IMR-90 (cell line): ENCODE measurements around the gene VWA8. TPM values are rescaled to one million over a fixed set of nuclear protein-coding genes. Genes with fewer than 3 reads are reported as not detected.

ENCODE experiments used
- ATAC-seq: fragments of 200-7000 bp; cut with Tn5 transposase; 2 replicates; pipeline ENCODE4 v1.9.1; 2020; ENCODE audit warnings: low read depth, mild to moderate bottlenecking, moderate library complexity
- BruUV-seq: library from RNA; stranded (reverse); fragments of 400-500 nt; replicated peaks from 2 replicates; lab custom pipeline; 2021; lab: Mats Ljungman, UMichigan
- CTCF ChIA-PET: fragments of 300-600 bp; formaldehyde crosslinking; extraction: SDS; loops from one replicate; lab custom pipeline; 2021; ENCODE audit warnings: antibody characterized with exemption; lab: Yijun Ruan, JAX
- POLR2A ChIA-PET: fragments of 300-600 bp; sonication (Branson Sonifier 250); formaldehyde crosslinking; loops from one replicate; lab custom pipeline; 2022; ENCODE audit warnings: antibody characterized with exemption; ENCODE audit not compliant: unreplicated experiment; lab: Charles Lee
- DNase-seq: peaks from one replicate; pipeline ENCODE4 v3.0.0; 2013
- H2AFZ ChIP-seq: replicated peaks from 2 replicates; pipeline ENCODE3; 2013; ENCODE audit warnings: low read length, mild to moderate bottlenecking; ENCODE audit not compliant: poor library complexity
- H2AK5ac ChIP-seq: 2 replicates; pipeline ENCODE4 v1.6.1; 2013; ENCODE audit warnings: low read depth, low read length, inconsistent platforms
- H2AK9ac ChIP-seq: replicated peaks from 2 replicates; pipeline ENCODE3; 2013; ENCODE audit warnings: mild to moderate bottlenecking, low read depth, low read length, moderate library complexity; ENCODE audit not compliant: poor library complexity
- H2BK120ac ChIP-seq: 2 replicates; pipeline ENCODE4 v1.6.1; 2013; ENCODE audit warnings: low read depth, low read length, inconsistent platforms
- H2BK15ac ChIP-seq: 3 replicates; pipeline ENCODE4 v1.6.1; 2013; ENCODE audit warnings: low read depth, low read length, inconsistent platforms
- H2BK20ac ChIP-seq: 2 replicates; pipeline ENCODE4 v1.6.1; 2013; ENCODE audit warnings: low read depth, mild to moderate bottlenecking, inconsistent platforms, low read length, moderate library complexity
- H2BK5ac ChIP-seq: 2 replicates; pipeline ENCODE4 v1.6.1; 2013; ENCODE audit warnings: mild to moderate bottlenecking, low read depth, low read length, inconsistent platforms; ENCODE audit not compliant: poor library complexity, severe bottlenecking
- H3K14ac ChIP-seq: replicated peaks from 2 replicates; pipeline ENCODE4 v1.6.1; 2013; ENCODE audit warnings: low read depth, low read length, inconsistent platforms
- H3K18ac ChIP-seq: 2 replicates; pipeline ENCODE4 v1.6.1; 2013; ENCODE audit warnings: low read depth, low read length, control low read depth
- H3K23ac ChIP-seq: 2 replicates; pipeline ENCODE4 v1.6.1; 2013; ENCODE audit warnings: low read depth, low read length, inconsistent platforms
- H3K27ac ChIP-seq: 2 replicates; pipeline ENCODE4 v1.5.1; 2013; ENCODE audit warnings: mild to moderate bottlenecking, control low read depth, low read length; ENCODE audit not compliant: insufficient read depth
- H3K27me3 ChIP-seq: 2 replicates; pipeline ENCODE4 v1.6.1; 2013; ENCODE audit warnings: low read length; ENCODE audit not compliant: control insufficient read depth, insufficient read depth
- H3K36me3 ChIP-seq: 2 replicates; pipeline ENCODE4 v1.6.1; 2013; ENCODE audit warnings: low read length, mixed read lengths; ENCODE audit not compliant: control insufficient read depth, insufficient read depth
- H3K4ac ChIP-seq: 2 replicates; pipeline ENCODE4 v1.6.1; 2013; ENCODE audit warnings: low read depth, low read length, inconsistent platforms
- H3K4me1 ChIP-seq: 2 replicates; pipeline ENCODE4 v1.6.1; 2013; ENCODE audit warnings: low read length, mixed read lengths; ENCODE audit not compliant: control insufficient read depth, insufficient read depth
- H3K4me2 ChIP-seq: 2 replicates; pipeline ENCODE4 v1.6.1; 2013; ENCODE audit warnings: low read depth, mild to moderate bottlenecking, control low read depth, low read length, moderate library complexity
- H3K4me3 ChIP-seq: 2 replicates; pipeline ENCODE4 v1.5.1; 2013; ENCODE audit warnings: low read depth, mild to moderate bottlenecking, control low read depth, low read length, moderate library complexity; ENCODE audit not compliant: insufficient read depth
- H3K56ac ChIP-seq: 2 replicates; pipeline ENCODE4 v1.6.1; 2013; ENCODE audit warnings: low read length, inconsistent platforms; ENCODE audit not compliant: insufficient read depth; ENCODE audit errors: extremely low read depth
- H3K79me1 ChIP-seq, 2 experiments: 2 replicates each; pipeline ENCODE4 v1.6.1; 2013; ENCODE audit warnings: low read length in 2 of 2, inconsistent platforms in 1 of 2, low read depth in 1 of 2
- H3K9ac ChIP-seq: 2 replicates; pipeline ENCODE4 v1.6.1; 2013; ENCODE audit warnings: low read depth, low read length, control low read depth
- H3K9me1 ChIP-seq: 2 replicates; pipeline ENCODE4 v1.6.1; 2013; ENCODE audit warnings: low read length, inconsistent platforms; ENCODE audit not compliant: insufficient read depth
- H3K9me3 ChIP-seq: 2 replicates; pipeline ENCODE4 v1.6.1; 2013; ENCODE audit warnings: low read length; ENCODE audit not compliant: control insufficient read depth, insufficient read depth
- H4K20me1 ChIP-seq: 2 replicates; pipeline ENCODE4 v1.6.1; 2013; ENCODE audit warnings: low read length, inconsistent platforms; ENCODE audit not compliant: insufficient read depth
- H4K5ac ChIP-seq: 2 replicates; pipeline ENCODE4 v1.6.1; 2013; ENCODE audit warnings: mild to moderate bottlenecking, low read depth, low read length, control low read depth
- H4K8ac ChIP-seq, 2 experiments: 2 replicates each; pipeline ENCODE4 v1.6.1; 2013; ENCODE audit warnings: low read depth in 2 of 2, low read length in 2 of 2, control low read depth in 1 of 2, inconsistent platforms in 1 of 2
- H4K91ac ChIP-seq: 2 replicates; pipeline ENCODE4 v1.6.1; 2013; ENCODE audit warnings: low read depth, low read length, inconsistent platforms; ENCODE audit not compliant: insufficient read depth
- BHLHE40 ChIP-seq: fragments of 150-350 bp; IDR thresholded peaks from 2 replicates; pipeline ENCODE4 v1.6.1; 2016; ENCODE audit warnings: mild to moderate bottlenecking, low read depth, low read length
- CEBPB ChIP-seq: IDR thresholded peaks from 2 replicates; pipeline ENCODE4 v1.6.1; 2012; ENCODE audit warnings: low read depth, low read length, improper control_type of control experiment
- CTCF ChIP-seq: conservative IDR thresholded peaks from 2 replicates; pipeline ENCODE4 v1.5.1; 2012; ENCODE audit warnings: mild to moderate bottlenecking, low read depth, low read length, improper control_type of control experiment
- ELK1 ChIP-seq: fragments of 150-350 bp; IDR thresholded peaks from 2 replicates; pipeline ENCODE4 v1.6.1; 2016; ENCODE audit warnings: low read depth, mild to moderate bottlenecking, low read length, moderate library complexity, borderline replicate concordance
- MAZ ChIP-seq: IDR thresholded peaks from 2 replicates; pipeline ENCODE4 v1.6.1; 2012; ENCODE audit warnings: low read depth, mild to moderate bottlenecking, low read length, improper control_type of control experiment, moderate library complexity, borderline replicate concordance
- MXI1 ChIP-seq: IDR thresholded peaks from 2 replicates; pipeline ENCODE4 v1.6.1; 2012; ENCODE audit warnings: low read depth, mild to moderate bottlenecking, low read length, moderate library complexity, borderline replicate concordance
- POLR2A ChIP-seq: IDR thresholded peaks from 2 replicates; pipeline ENCODE4 v1.6.1; 2012; ENCODE audit warnings: mild to moderate bottlenecking, low read depth, low read length
- RAD21 ChIP-seq: IDR thresholded peaks from 2 replicates; pipeline ENCODE4 v1.6.1; 2012; ENCODE audit warnings: low read length, improper control_type of control experiment
- RCOR1 ChIP-seq: IDR thresholded peaks from 2 replicates; pipeline ENCODE4 v1.6.1; 2012; ENCODE audit warnings: mild to moderate bottlenecking, low read length, improper control_type of control experiment; ENCODE audit not compliant: insufficient replicate concordance
- SMC3 ChIP-seq: fragments of 150-350 bp; IDR thresholded peaks from 2 replicates; pipeline ENCODE4 v1.6.1; 2016; ENCODE audit warnings: low read depth, mild to moderate bottlenecking, antibody characterized with exemption, low read length, moderate library complexity
- WGBS, 2 experiments: methylation state at CpG; one replicate each; pipeline versions ENCODE4 v1.1.5 to v1.1.7; 2013; ENCODE audit warnings: missing lambda C conversion rate in 2 of 2; ENCODE audit not compliant: insufficient read length in 1 of 2; ENCODE audit errors: extremely low coverage in 2 of 2; 5-methylcytosine and 5-hydroxymethylcytosine counted together
- dilution Hi-C: fragments of 300-500 bp; cut with HindIII; formaldehyde crosslinking; loops from one replicate; pipeline ENCODE4 v1.14.3; 2018; ENCODE audit warnings: low sequenced_read_pairs; ENCODE audit not compliant: unreplicated experiment
- in situ Hi-C: fragments of 300-500 bp; cut with MboI; formaldehyde crosslinking; loops from 3 replicates; pipeline ENCODE4 v1.14.3; 2019; ENCODE audit warnings: low sequenced_read_pairs, inconsistent platforms, mixed read lengths
- intact Hi-C: fragments of 100-400 bp; cut with micrococcal nuclease; formaldehyde crosslinking; loops from 2 replicates; pipeline ENCODE4 v1.10.0; 2022
- polyA plus RNA-seq, 3 experiments: library from polyadenylated mRNA; depleted of rRNA; stranded (reverse); fragments of >200 nt; gene quantifications; 2 replicates each; pipeline ENCODE4 v1.2.3, GENCODE V29; 2012; ENCODE audit warnings: low replicate concordance in 1 of 3
- total RNA-seq: library from RNA; depleted of rRNA; stranded (reverse); fragments of >200 nt; gene quantifications from 2 replicates; pipeline ENCODE4 v1.2.3, GENCODE V29; 2012

Gene VWA8
- total and polyA plus RNA-seq, 2 of the 4 experiments (the other 2 are of a cell fraction): 5.9 to 18.3 TPM

GRCh38 chr13:41567363-41567762 lies 393.5 kb downstream of the VWA8 start:
- H3K23ac ChIP-seq: no peak overlapping the region
- dilution Hi-C loops: no loop called here
- no peak overlapping the region for H2AK9ac ChIP-seq
- no peaks in the 10 kb centered on the region for H3K9me3 ChIP-seq
- no peak overlapping the region for H2AFZ ChIP-seq
- no peak overlapping the region for H4K91ac ChIP-seq
- no TSS peak for BruUV-seq
- no peak overlapping the region for H4K8ac ChIP-seq
- no peak overlapping the region for H3K14ac ChIP-seq
- H3K4me1 ChIP-seq: peaks cover 15% of the 10 kb centered on the region
- H3K4me2 ChIP-seq: no peak overlapping the region
- H2BK15ac ChIP-seq: no peak overlapping the region
- no peaks in the 10 kb centered on the region for H3K27me3 ChIP-seq
- ATAC-seq: no peak
- H2BK5ac ChIP-seq: no peak overlapping the region
- CTCF ChIA-PET: no interaction called here
- H4K5ac ChIP-seq: no peak overlapping the region
- H3K79me1 ChIP-seq: no peaks in the 10 kb centered on the region
- no peak overlapping the region for H2BK120ac ChIP-seq
- no peaks in the 10 kb centered on the region for H4K20me1 ChIP-seq
- DNase-seq: no peak
- peaks cover 4% of the 10 kb centered on the region for H3K9me1 ChIP-seq
- TF ChIP-seq CTCF: no peak
- TF ChIP-seq POLR2A: no peak
- TF ChIP-seq BHLHE40: no peak
- TF ChIP-seq RAD21: no peak
- TF ChIP-seq RCOR1: no peak
- TF ChIP-seq ELK1: no peak
- TF ChIP-seq MXI1: no peak
- TF ChIP-seq CEBPB: no peak
- no peak for TF ChIP-seq MAZ
- no peak for TF ChIP-seq SMC3
- no peak overlapping the region for H3K4me3 ChIP-seq
- intact Hi-C loops: loop anchor here (10.0 kb wide), 1 partner anchor 77 kb away; no protein-coding TSS in a partner anchor
- H3K9ac ChIP-seq: no peak overlapping the region
- H3K27ac ChIP-seq: no peak overlapping the region
- no peak overlapping the region for H3K56ac ChIP-seq
- no peak overlapping the region for H2AK5ac ChIP-seq
- H3K18ac ChIP-seq: no peak overlapping the region
- no peaks in the 10 kb centered on the region for H3K36me3 ChIP-seq
- no peak overlapping the region for H3K4ac ChIP-seq
- POLR2A ChIA-PET: no interaction called here
- no CpG with 5 or more reads among the region's 2 CpGs for WGBS, 2 experiments
- in situ Hi-C loops: no loop called here
- H2BK20ac ChIP-seq: no peak overlapping the region
